Middle frontal gyrus (tissue), 1 donor: ENCODE measurements around the gene TMEM91.
"Not testable (repeated sequence)": the region's sequence is repeated elsewhere in the genome, so short reads cannot be mapped to it uniquely, and the experiment has no call there.

Source experiments
- DNase-seq: peaks from one replicate; pipeline ENCODE4 v3.0.0-alpha.2; 2015; ENCODE audit warnings: low spot score; ENCODE audit errors: extremely low spot score

TMEM91 gene

GRCh38 chr19:41376241-41376997 lies at the start of gene TMEM91:
Gene TMEM91 (plus strand): TSS chr19:41376533. CDS start chr19:41378310, 1,777 bp downstream.
- DNase-seq: no peak

- DNase-seq: no peak
These were observed 49.2 kb upstream of the TMEM91 start for GRCh38 chr19:41327076-41327575.

GRCh38 chr19:41327576-41328156 lies 48.7 kb upstream of the TMEM91 start:
- DNase-seq: no peak

GRCh38 chr19:41328157-41328841 lies 48.0 kb upstream of the TMEM91 start:
- no peak for DNase-seq

- no peak for DNase-seq
These were observed 47.5 kb upstream of the TMEM91 start for GRCh38 chr19:41328842-41329225.

- no peak for DNase-seq
These were observed 45.9 kb upstream of the TMEM91 start for GRCh38 chr19:41330481-41330880.

- DNase-seq: no peak
These were observed 45.2 kb upstream of the TMEM91 start for GRCh38 chr19:41330946-41331678.

GRCh38 chr19:41332000-41332399 lies 44.3 kb upstream of the TMEM91 start:
- DNase-seq: no peak

GRCh38 chr19:41332468-41332867 lies 43.9 kb upstream of the TMEM91 start:
- no peak for DNase-seq

- DNase-seq: no peak
These were observed 41.5 kb upstream of the TMEM91 start for GRCh38 chr19:41334793-41335192.

GRCh38 chr19:41335467-41335866 lies 40.9 kb upstream of the TMEM91 start:
- no peak for DNase-seq

GRCh38 chr19:41339936-41340335 lies 36.4 kb upstream of the TMEM91 start:
- no peak for DNase-seq

GRCh38 chr19:41341669-41342490 lies 34.5 kb upstream of the TMEM91 start:
- no peak for DNase-seq

GRCh38 chr19:41344162-41344561 lies 32.2 kb upstream of the TMEM91 start:
- DNase-seq: no peak

GRCh38 chr19:41346916-41347315 lies 29.4 kb upstream of the TMEM91 start:
- not testable (repeated sequence) for DNase-seq

- DNase-seq: no peak
These were observed 25.5 kb upstream of the TMEM91 start for GRCh38 chr19:41350735-41351338.

- no peak for DNase-seq
These were observed 24.7 kb upstream of the TMEM91 start for GRCh38 chr19:41351339-41352245.

GRCh38 chr19:41352279-41352608 lies 24.1 kb upstream of the TMEM91 start:
- no peak for DNase-seq
